Calu3 (cell line): ENCODE results near the gene SPR. TPM values are rescaled to one million over a fixed set of nuclear protein-coding genes. Genes with fewer than 3 reads are reported as not detected.

Source experiments
- BruUV-seq: library from RNA; stranded (reverse); fragments of 400-500 nt; replicated peaks from 2 replicates; lab custom pipeline; 2021; lab: Mats Ljungman, UMichigan
- CTCF ChIA-PET: fragments of 300-600 bp; sonication (Branson Sonifier 250); formaldehyde crosslinking; loops from one replicate; lab custom pipeline; 2022; ENCODE audit warnings: antibody characterized with exemption; lab: Charles Lee
- DNase-seq: peaks from one replicate; pipeline ENCODE4 v3.0.0; 2022
- H3K27ac Mint-ChIP-seq: one replicate; pipeline ENCODE4 v1.8.0; 2022; ENCODE audit warnings: mixed read lengths; ENCODE audit not compliant: unreplicated experiment
- H3K27me3 Mint-ChIP-seq: one replicate; pipeline ENCODE4 v1.8.0; 2022; ENCODE audit warnings: mixed read lengths; ENCODE audit not compliant: unreplicated experiment
- H3K36me3 Mint-ChIP-seq: one replicate; pipeline ENCODE4 v1.8.0; 2022; ENCODE audit warnings: mild to moderate bottlenecking, moderate library complexity, mixed read lengths; ENCODE audit not compliant: insufficient read depth, unreplicated experiment
- H3K4me1 Mint-ChIP-seq: one replicate; pipeline ENCODE4 v1.8.0; 2022; ENCODE audit warnings: mild to moderate bottlenecking, low read depth, mixed read lengths; ENCODE audit not compliant: unreplicated experiment
- H3K4me3 Mint-ChIP-seq: one replicate; pipeline ENCODE4 v1.8.0; 2022; ENCODE audit warnings: mild to moderate bottlenecking, low read depth, moderate library complexity, mixed read lengths; ENCODE audit not compliant: unreplicated experiment
- H3K9me3 Mint-ChIP-seq: one replicate; pipeline ENCODE4 v1.8.0; 2022; ENCODE audit warnings: low read depth, mixed read lengths; ENCODE audit not compliant: unreplicated experiment
- intact Hi-C: fragments of 100-400 bp; cut with micrococcal nuclease; formaldehyde crosslinking; loops from one replicate; pipeline ENCODE4 v1.10.0; 2022; ENCODE audit not compliant: unreplicated experiment
- total RNA-seq: library from RNA; stranded (reverse); gene quantifications from 2 replicates; pipeline ENCODE4 v1.2.3, GENCODE V29; 2022
- TF ChIP-seq, protein P1 (sequence below): fragments of 200-600 bp; IDR thresholded peaks from one replicate; pipeline ENCODE4 v1.8.0; 2022; ENCODE audit warnings: antibody characterized with exemption; ENCODE audit not compliant: unreplicated experiment

SPR gene
- total RNA-seq, 1 experiment from 2014 or later: 71.1 TPM

DNA sequence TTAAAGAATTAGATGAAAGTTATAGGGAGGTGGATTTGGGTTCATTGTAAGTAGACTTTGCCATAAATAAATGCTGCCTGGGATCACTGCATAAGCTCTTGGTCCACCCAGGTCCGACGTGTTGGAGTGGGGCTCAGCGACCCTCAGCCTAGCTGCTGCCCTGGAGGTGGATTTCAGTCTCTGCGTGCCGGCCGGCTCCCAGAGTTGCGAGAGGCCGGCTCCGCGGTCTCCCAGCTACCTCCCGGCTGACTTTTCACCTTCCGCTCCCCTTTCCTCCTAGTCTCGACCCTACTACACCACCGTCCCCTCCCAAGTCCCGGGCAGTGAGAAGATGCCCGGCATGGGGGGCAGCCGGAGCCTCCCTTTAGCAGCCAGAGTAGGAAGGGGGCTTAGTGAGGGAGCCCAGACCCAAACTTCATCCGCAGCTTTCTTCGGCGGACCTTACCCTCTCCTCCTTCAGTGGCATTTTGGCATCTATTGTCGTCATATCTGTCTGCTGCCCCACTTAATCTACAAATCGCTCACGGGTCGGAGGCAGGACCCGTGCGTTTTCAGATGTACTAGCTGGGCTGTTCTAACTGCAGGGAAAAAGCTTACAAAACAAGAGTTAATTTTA, 38.2 kb downstream of the SPR start:
- no peaks in the 10 kb centered on the region for H3K36me3 Mint-ChIP-seq
- H3K4me1 Mint-ChIP-seq: no peaks in the 10 kb centered on the region
- H3K9me3 Mint-ChIP-seq: no peaks in the 10 kb centered on the region
- intact Hi-C loops: no loop called here
- H3K27me3 Mint-ChIP-seq: peaks cover 35% of the 10 kb centered on the region
- no TSS peak for BruUV-seq
- CTCF ChIA-PET: interaction anchor here (1.3 kb wide), 1 partner anchor 10 kb away, joined by 3 read pairs; no protein-coding TSS in a partner anchor
- DNase-seq: no peak
- TF ChIP-seq, protein P1, sequence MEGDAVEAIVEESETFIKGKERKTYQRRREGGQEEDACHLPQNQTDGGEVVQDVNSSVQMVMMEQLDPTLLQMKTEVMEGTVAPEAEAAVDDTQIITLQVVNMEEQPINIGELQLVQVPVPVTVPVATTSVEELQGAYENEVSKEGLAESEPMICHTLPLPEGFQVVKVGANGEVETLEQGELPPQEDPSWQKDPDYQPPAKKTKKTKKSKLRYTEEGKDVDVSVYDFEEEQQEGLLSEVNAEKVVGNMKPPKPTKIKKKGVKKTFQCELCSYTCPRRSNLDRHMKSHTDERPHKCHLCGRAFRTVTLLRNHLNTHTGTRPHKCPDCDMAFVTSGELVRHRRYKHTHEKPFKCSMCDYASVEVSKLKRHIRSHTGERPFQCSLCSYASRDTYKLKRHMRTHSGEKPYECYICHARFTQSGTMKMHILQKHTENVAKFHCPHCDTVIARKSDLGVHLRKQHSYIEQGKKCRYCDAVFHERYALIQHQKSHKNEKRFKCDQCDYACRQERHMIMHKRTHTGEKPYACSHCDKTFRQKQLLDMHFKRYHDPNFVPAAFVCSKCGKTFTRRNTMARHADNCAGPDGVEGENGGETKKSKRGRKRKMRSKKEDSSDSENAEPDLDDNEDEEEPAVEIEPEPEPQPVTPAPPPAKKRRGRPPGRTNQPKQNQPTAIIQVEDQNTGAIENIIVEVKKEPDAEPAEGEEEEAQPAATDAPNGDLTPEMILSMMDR: no peak
- no peak overlapping the region for H3K4me3 Mint-ChIP-seq
- H3K27ac Mint-ChIP-seq: no peak overlapping the region

DNA sequence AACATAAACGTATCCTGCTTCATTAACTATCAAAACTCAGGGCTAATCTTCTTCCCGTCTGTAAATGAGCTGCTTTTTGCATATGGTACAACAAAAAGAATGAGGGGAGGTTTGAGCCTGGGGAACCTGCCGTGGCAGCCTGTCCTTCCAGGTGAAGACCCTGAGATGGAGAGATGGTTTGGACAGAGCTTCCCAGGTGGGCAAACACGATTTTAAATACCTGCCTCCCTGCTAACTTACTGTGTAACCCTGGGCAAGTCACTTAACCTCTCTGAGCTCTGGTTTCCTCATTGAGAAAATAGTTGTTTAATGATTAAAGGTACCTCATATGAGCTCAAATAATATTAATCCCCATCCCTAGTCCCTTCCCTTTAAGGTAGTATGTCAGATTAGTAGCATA, 39.2 kb downstream of the SPR start:
- H3K27ac Mint-ChIP-seq: no peak overlapping the region
- no peaks in the 10 kb centered on the region for H3K36me3 Mint-ChIP-seq
- peaks cover 32% of the 10 kb centered on the region for H3K27me3 Mint-ChIP-seq
- no TSS peak for BruUV-seq
- no peaks in the 10 kb centered on the region for H3K9me3 Mint-ChIP-seq
- no peaks in the 10 kb centered on the region for H3K4me1 Mint-ChIP-seq
- DNase-seq: no peak
- TF ChIP-seq, protein P1: no peak
- CTCF ChIA-PET: no interaction called here
- intact Hi-C loops: no loop called here
- no peak overlapping the region for H3K4me3 Mint-ChIP-seq

DNA sequence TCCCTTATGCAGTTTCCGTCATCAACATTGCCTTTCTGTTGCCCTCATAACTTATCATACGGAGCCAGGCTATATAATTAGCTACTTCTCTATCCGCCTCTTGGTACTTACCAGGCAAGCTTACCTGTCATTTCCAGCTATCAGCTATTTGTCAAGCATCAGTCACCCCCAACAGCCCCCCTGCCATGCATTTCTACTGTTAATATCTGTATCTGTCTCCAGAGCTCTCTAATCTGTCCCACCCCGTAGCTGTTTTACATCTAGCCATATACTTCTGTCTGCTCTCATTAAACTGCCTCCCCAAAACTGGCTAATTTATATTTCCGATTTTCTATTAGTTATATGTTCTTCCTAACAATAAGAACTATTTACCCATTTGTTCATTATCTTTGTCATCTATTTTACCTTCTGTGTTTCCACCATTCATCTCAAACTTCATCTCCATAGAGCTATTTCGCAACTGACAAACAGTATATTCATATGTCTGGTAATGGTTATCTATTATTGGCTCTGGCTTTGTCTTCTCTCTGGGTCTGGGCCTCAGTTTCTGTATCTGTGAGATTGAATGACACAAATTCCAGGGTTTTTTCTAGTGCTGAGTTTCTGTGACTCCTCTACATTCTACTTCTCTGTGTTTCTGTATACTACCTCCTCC, 39.7 kb downstream of the SPR start:
- Mint-ChIP-seq H3K4me1 (no peaks in the 10 kb centered on the region), H3K4me3 (no peak overlapping the region), H3K36me3 (no peaks in the 10 kb centered on the region), H3K27me3 (peaks cover 26% of the 10 kb centered on the region), H3K27ac (no peak overlapping the region), H3K9me3 (no peaks in the 10 kb centered on the region)
- DNase-seq: no peak
- intact Hi-C loops: no loop called here
- TF ChIP-seq, protein P1: no peak
- CTCF ChIA-PET: no interaction called here
- no TSS peak for BruUV-seq

DNA sequence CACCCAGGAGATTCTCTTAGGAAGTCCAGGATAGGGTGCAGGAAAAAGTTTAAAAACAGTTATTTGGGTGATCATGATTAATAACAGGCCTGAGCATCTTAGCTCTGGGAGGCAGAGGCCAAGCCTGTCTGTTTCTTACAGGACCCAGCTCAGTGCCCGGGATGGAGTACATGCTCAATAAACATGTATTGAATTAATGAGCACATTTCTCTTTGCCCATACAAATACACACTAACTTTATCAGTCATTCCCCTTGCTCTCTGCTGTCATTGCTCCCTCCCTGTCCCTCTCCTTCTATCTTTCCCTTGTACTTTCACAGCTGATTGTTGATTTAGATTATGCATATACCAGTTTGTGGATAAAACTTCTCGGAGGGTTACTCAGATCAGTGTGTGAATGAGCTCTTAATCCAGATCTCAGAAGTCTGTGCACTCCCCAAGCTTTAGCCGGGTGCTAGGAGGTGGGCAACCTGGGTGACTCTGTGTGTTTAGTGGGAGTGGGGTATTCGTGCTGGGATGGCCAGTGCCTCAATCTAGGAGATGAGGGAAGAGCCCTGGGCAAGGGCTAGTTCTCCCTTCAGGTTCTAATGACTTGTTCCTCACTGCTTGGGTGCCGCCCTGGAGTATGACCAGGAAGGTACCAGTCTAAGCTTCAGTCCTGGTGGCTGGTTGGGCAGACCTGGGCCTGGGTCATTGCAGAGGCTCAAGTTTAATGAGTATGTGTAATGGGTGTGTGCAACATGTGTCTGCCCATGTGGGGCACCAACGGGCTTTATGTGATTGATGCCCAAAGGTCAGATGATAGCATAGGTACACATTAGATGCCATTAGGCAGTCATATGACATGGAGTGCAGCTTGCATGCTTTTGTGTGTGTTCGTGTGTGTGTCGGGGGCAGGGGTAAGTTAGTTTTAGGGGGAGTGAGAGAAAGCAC, 40.7 kb downstream of the SPR start:
- CTCF ChIA-PET: interaction anchor here (0.6 kb wide), 1 partner anchor 18 kb away, joined by 5 read pairs; no protein-coding TSS in a partner anchor
- Mint-ChIP-seq H3K4me1 (no peaks in the 10 kb centered on the region), H3K9me3 (no peaks in the 10 kb centered on the region), H3K36me3 (no peaks in the 10 kb centered on the region), H3K4me3 (no peak overlapping the region), H3K27me3 (peaks cover 16% of the 10 kb centered on the region), H3K27ac (no peak overlapping the region)
- BruUV-seq: no TSS peak
- no peak for DNase-seq
- TF ChIP-seq, protein P1: no peak
- intact Hi-C loops: no loop called here
